T-helper 9 cell (primary cell): ENCODE data around the gene RNU5D-1.
"Not testable (repeated sequence)": the region's sequence is repeated elsewhere in the genome, so short reads cannot be mapped to it uniquely, and the experiment has no call there.

ENCODE experiments used
- DNase-seq: peaks from one replicate; pipeline ENCODE4 v3.0.0-alpha.2; 2020

The RNU5D-1 gene

GRCh38 chr1:44724955-44725698 is 5.8 kb downstream of the RNU5D-1 start:
- DNase-seq: no peak

GRCh38 chr1:44724296-44724954 is 6.5 kb downstream of the RNU5D-1 start:
- no peak for DNase-seq

DNA sequence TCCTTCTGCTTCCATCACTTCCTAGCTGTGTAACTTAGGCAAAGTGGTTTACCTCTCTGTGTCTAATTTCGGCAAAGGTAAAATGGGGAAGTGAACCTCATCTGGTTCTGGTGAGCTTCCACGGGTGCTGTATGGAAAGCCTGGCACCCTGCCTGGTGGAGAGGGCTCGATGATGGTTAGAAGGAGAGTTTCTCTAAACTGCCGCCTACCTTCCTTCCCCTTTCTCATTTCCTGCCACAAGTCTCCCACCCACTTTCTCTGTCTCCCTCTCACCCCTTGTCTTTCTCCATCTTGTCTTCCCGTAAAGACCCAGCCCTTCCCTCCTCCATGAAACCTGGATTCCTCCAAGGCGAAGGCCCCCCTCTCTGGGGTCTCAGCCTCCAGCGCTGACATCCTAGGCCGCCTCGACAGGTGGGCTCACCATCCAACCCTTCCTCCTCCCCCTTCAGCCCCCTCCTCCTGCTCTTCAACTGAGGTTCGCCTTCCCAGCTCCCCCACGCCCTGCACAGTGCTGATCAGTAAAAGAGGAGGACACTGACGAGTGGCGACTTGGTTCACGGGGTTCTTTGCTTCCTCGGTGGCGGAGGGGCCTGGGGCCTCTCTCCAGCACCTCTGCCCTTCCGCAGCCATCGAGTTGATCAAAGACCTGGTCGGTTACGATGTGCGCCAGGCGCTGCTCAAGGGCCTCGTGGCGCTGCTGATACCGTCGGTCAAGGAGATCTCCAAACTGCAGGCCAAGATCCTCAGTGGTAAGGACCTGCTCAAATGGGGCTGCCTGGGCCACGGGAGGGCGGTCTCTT is 7.3 kb downstream of the RNU5D-1 start:
- no peak for DNase-seq

- no peak for DNase-seq
Observed at GRCh38 chr1:44723064-44723463, 7.9 kb downstream of the RNU5D-1 start.

DNA sequence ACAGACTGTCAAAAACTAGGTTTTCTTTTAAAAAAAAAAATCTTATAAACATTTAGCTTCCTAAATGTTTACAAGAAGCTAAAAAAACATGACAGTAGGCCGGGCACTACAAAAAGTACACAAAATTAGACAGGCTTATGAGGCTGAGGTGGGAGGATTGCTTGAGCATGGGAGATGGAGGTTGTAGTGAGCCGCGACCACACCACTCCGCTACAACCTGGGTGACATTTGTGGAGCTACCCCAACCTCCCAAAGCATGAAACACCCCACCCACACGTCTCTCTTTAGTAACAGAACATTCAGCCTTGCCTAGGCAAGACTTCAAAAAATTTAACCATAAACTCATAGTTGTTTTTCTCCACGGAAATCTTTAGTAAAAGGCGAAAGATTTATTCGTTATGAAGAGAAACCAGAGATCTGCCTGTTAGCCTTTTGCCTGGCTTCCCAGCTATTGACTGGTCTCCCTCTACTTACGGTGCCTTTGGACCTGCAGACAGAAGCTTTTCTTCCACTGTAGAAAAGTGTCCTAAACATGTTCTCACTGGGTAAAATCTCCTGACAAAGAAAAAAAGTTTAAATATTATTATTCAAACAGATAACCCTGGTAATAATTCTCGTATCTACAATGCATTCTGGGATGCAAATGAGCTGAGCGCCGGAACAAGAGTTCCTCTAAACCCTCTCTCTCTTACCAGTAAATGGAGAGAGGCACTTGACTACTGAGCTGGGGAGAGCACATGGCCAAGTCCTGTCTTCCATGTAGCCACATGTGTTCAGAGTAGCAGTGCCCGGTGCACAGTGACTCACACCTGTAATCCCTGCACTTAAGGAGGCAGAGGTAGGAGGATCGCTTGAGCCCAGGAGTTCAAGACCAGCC is 9.2 kb downstream of the RNU5D-1 start:
- peak; percentile 37 for DNase-seq

DNA sequence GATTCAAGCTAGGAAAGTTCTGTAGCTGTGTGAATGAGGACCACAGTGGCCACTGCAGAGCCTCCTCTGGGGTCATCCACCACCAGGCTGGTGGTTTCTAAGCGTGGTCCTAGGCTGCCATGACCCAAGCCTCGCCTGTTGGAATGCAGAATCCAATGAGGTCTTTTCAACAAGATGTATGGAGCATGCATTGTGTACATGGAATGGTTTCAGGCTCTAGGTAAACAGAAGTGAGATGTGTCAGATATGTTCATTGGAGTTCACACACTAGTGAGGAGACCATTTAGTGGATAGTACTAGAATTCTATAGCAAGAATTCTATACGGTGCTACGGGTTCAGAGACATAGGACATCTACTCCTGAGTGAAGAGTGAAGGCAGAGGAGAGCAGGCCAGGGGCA is 10.7 kb downstream of the RNU5D-1 start:
- no peak for DNase-seq

DNA sequence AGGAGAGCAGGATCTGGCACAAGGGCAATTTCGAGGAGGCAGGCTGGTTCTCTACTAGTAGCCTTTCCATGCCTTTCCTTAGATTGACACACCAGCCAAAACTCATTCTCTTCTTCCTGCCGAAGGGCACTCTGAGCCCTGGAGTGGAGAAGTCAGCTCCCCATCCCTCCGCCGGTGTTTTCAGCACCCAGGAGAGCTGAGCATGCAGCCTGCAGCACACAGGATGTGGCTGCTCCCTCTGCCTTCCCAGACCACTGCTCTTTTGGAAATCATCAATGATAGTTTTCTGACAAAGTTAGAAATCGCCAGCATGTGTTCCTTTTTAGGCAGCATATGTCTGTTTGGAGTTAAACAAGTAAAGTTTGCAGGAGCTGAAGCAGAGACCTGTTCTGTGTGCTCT is 11.7 kb downstream of the RNU5D-1 start:
- no peak for DNase-seq

DNA sequence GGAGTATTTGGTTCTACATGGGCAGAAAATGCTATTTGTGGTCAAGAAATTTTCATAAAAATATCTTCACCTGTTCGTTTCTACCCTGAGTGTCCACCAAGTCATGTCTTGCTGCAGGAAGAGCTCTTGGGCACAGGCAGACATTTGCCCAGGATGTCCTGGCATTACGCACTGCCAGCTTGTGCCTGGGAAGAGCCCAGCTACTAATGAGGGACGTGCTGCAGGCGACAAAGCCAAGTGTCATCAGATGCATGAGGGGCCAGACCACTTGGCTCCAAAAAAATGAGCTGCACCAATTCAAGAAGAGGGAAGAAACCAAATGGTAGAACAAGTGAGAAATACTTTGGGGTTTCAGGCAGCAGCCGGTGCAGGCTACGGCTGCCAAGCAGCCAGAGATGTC is 12.9 kb downstream of the RNU5D-1 start:
- no peak for DNase-seq

DNA sequence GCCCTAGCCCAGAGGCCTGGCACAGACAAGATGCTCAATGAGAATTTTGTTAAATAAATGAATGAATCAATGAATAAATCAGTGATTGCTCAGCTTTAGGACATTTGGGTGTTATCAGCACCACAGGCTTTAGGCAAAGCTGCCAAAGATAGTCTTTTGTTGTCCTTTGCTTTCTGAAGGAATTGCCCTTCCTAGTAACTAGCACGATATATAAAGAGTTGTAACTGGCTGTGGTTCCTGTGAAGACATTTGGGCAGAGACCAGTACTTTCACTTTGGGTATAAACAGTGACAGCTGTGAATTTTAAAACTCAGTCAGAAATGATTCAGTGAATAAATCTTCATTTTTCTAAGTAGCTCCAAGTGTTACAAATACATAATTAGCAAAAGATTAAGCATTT is 13.3 kb downstream of the RNU5D-1 start:
- DNase-seq: no peak

GRCh38 chr1:44717156-44717555 is 13.8 kb downstream of the RNU5D-1 start:
- no peak for DNase-seq

DNA sequence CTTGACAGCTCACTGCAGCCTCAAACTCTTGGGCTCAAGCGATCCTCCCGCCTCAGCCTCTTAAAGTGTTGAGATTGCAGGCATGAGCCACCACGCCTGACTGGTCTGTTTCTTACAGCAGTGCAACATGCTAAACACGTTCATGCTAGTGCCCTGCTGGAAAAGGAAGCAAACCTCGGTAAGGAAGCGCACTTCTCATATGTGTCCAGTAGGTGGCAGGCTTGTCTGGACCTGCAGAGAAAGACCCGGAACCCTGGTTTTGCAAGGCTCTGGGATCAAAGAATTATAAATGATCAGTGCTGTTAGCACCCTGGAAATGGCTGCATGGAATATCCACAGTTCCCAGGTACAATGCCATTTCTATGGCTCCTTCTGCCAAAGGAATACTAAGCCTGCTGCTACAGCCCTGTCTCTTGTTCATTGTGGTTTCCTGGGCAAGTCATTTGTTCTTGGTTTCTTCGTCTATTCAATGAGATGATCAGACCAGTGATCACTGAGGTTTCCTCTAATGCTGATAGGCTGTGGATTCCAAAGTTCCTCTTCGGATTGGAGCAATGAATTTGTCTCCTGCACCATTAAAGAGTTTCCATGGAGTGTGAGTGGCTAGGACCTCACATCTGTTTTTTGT is 15.9 kb downstream of the RNU5D-1 start:
- DNase-seq: peak; percentile 46

- no peak for DNase-seq
Observed at GRCh38 chr1:44714532-44714931, 16.4 kb downstream of the RNU5D-1 start.

DNA sequence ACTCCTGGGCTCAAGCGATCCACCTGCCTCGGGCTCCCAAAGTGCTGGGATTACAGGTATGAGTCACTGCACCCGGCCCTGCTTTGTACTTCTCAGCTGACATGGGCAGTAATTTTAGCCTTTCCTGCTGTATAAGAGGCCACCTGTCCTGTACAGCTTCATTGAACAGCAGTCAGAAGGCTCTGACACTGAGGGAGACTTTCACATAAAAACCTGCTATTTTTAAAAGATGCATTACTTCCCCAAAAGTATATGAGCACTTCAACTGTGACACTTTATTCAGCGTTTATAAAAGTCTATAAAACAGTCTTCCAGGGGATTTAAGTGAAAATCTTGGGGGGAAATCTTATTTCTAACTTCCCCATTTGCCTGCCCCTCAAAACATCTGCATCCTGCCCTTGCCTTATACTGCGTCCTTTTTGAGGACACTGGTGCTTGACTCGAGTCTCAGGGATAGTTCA is 17.6 kb downstream of the RNU5D-1 start:
- no peak for DNase-seq

DNA sequence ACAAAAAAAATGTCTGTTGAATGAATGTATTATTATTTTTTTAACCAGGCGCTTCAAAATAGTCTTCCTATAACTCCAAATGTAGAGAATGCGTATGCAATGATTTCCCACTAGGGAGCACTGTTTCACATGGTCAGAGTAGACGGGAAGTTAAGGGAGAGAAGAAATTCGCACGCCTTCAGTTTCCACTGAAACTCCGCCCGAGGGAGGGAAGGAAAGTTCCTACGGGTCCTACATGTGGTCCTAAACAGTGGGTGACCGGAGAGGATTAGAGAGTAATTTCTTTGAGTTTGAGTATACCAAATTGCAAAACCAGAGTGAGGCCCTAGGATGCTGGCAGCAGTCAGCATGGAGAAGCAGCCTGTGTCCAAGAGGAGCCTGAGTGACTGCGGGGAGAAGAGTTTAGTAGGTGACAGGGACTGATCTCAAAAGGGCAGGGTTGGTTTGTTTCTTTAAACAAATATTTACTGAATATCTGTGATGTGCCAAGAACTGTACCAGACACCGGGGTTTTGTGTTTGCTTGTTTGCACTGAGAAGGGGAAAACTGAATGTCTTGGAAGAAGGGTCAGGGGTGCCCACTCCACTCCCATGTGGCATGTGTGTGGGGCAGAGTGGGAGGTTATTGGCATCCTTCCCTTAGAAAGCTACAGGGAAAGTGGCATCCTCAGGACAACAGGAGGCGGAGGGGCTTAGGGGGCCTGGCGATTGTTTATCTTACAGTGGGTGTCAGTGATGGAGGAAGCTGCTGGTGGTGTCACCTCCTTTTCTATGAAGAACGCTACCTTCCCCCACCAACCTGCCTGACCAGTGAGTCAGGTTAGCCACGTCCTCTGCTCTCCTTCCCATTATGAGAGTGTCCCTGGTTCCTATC is 22.8 kb downstream of the RNU5D-1 start:
- DNase-seq: no peak

GRCh38 chr1:44707112-44707881 is 23.7 kb downstream of the RNU5D-1 start:
- no peak for DNase-seq

DNA sequence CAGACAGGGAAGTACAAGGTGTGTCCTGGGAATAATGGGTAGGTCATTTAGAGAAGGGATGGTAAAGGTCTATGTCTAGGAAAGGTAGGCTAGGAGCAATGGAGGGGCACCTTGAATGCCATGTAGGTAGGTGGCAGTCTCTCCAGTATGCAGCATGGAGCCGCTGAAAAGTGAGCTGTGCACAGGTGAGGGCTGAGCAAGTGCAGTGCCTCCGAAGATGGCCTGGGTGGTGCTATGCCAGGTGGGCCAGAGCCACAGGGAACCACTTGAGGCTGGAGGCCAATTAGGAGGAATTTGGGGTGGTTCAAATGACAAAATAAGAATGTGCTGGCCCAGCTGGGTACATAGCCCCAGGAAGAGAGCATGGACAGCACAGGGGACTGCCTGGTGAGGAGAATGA is 25.0 kb downstream of the RNU5D-1 start:
- no peak for DNase-seq

GRCh38 chr1:44705470-44705869 is 25.5 kb downstream of the RNU5D-1 start:
- DNase-seq: no peak

- DNase-seq: no peak
Observed at GRCh38 chr1:44701141-44701573, 29.8 kb downstream of the RNU5D-1 start.

- no peak for DNase-seq
Observed at GRCh38 chr1:44700573-44700972, 30.4 kb downstream of the RNU5D-1 start.

DNA sequence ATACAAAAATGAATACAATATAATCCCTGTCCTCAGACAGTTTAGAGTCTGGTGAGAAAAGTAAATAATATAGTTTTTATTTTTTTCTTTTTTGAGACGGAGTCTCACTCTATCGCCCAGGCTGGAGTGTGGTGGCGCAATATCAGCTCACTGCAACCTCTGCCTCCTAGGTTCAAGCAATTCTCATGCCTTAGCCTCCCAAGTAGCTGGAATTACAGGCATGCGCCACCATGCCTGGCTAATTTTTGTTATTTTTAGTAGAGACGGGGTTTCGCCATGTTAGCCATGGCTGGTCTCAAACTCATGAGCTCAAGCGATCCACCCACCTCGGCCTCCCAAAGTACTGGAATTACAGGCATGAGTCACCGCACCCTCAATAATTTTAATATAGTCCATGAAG is 31.6 kb downstream of the RNU5D-1 start:
- DNase-seq: not testable (repeated sequence)
